GM13977 (cell line): ENCODE results near the gene GMPR2.
"Not testable (repeated sequence)": the region's sequence is repeated elsewhere in the genome, so short reads cannot be mapped to it uniquely, and the experiment has no call there.

Experiments
- DNase-seq: peaks from one replicate; pipeline ENCODE4 v3.0.0; 2012; ENCODE audit warnings: low spot score
- in situ Hi-C: fragments of 300-500 bp; cut with MboI; formaldehyde crosslinking; loops from one replicate; pipeline ENCODE4 v1.12.0; 2022; ENCODE audit warnings: low sequenced_read_pairs, low pct_unique_long_range_greater_than_20kb, mixed read lengths, inconsistent platforms; ENCODE audit not compliant: unreplicated experiment
- TF ChIP-seq, protein P1 (sequence below): IDR thresholded peaks from 2 replicates; pipeline ENCODE4 v1.5.1; 2012; ENCODE audit warnings: mild to moderate bottlenecking, control low read depth; ENCODE audit not compliant: insufficient read depth; ENCODE audit errors: extremely low read depth, missing control alignments

The GMPR2 gene

DNA sequence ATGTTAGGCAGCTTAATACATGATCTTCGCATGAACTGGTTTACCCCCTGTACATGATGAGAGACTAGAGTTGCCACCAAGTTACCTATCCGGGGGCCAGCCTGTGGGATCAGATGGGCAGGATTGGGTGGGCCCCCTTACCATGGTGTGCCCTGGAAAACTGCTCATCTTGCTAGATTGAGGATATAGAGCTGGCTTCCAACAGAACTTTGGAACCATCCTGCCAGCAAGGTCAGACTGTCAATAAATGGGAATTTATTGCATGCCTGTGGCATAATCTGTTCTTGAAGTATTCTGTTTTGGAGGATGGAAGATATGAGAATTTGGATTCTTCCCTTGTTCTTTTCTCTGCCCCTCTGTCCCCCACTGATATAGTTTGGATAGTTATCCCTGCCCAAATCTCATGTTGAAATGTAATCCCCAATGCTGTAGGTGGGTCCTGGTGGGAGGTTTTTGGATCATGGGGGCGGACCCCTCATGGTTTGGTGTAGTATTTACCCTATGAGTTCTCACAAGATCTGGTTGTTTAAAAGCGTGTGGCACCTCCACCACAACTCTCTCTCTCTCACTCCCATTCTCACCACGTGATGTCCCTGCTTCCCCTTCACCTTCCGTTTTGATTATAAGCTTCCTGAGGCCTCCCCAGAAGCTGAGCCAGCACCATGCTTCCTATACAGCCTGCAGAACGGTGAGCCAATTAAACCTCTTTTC lies 33.8 kb upstream of the GMPR2 start:
- in situ Hi-C loops, result no loop called here
- TF ChIP-seq, protein P1, sequence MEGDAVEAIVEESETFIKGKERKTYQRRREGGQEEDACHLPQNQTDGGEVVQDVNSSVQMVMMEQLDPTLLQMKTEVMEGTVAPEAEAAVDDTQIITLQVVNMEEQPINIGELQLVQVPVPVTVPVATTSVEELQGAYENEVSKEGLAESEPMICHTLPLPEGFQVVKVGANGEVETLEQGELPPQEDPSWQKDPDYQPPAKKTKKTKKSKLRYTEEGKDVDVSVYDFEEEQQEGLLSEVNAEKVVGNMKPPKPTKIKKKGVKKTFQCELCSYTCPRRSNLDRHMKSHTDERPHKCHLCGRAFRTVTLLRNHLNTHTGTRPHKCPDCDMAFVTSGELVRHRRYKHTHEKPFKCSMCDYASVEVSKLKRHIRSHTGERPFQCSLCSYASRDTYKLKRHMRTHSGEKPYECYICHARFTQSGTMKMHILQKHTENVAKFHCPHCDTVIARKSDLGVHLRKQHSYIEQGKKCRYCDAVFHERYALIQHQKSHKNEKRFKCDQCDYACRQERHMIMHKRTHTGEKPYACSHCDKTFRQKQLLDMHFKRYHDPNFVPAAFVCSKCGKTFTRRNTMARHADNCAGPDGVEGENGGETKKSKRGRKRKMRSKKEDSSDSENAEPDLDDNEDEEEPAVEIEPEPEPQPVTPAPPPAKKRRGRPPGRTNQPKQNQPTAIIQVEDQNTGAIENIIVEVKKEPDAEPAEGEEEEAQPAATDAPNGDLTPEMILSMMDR, result no peak
- no peak for DNase-seq

DNA sequence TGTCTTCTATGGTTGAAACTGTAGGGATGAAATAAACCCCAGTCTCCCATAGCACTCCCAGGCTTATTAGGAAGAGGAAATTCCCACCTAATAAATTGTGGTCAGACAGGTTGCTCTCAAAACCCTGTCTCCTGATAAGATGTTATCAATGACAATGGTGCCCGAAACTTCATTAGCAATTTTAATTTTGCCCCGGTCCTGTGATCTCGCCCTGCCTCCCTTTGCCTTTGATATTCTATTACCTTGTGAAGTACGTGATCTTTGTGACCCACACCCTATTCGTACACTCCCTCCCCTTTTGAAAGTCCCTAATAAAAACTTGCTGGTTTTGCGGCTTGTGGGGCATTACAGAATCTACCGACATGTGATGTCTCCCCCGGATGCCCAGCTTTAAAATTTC lies 30.2 kb upstream of the GMPR2 start:
- in situ Hi-C loops, DNase-seq: not testable (repeated sequence)

DNA sequence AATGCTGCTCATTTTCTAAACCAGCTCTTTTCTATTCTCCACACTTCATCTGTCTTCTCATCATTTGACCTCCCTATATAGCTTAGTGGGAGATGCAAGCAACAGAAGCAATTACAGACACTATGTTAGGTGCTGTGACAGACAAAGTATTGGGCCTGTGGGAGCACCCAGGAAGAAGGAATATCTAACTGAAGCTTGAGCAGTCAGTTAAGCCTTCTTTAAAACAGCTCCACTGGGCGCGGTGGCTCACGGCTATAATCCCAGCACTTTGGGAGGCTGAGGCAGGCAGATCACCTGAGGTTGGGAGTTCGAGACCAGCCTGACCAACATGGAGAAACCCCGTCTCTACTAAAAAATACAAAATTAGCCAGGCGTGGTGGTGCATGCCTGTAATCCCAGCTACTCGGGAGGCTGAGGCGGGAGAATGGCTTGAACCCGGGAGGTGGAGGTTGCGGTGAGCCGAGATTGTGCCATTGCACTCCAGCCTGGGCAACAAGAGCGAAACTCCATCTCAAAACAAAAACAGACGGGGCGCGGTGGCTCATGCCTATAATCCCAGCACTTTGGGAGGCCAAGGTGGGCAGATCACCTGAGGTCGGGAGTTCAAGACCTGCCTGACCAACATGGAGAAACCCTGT lies 29.4 kb upstream of the GMPR2 start:
- DNase-seq, in situ Hi-C loops: not testable (repeated sequence)

DNA sequence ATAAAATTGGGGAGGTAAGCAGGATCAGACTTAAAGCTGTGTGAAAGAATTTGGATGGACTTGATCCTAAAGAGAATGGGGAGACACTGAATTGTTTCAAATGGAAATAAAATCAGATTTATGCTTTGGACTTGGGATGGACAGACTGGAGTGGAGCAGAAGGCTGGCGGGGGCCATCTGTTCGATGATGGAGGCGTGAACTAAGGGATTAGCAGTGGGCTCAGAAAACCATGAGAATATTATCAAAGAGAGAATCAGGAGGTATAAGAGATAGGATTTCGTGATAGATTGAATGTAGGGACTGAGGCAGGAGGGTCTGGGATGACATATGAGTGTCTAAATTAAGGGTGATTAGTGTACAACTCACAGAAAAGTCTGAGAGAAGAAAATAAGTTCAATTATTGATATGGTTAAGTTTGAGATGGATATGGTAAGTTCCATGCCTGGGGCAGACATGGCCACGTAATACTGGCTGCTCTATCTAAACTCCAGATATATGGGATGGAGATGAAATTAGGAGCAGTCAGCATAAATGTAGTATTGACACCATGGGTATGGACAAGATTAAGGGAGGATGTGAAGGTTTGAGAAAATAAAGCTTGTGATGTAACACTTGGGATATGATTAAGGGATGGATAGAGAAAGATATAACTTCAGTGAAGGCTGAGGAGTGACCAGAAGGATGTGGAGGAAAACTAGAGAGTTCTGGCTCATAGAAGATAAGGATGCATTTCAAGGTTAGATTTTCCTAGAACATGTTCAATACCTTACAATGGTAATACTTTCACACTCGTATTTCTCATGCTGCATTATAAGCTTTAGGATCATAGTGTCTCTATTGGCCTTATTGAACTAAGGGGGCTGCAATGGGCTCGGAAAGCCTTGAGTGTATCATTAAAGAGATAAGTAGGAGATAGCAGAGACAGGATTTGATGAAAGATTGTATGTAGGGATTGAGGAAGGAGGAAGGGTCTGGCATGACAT lies 28.3 kb upstream of the GMPR2 start:
- TF ChIP-seq, protein P1, result no peak
- DNase-seq, result no peak
- in situ Hi-C loops, result no loop called here

DNA sequence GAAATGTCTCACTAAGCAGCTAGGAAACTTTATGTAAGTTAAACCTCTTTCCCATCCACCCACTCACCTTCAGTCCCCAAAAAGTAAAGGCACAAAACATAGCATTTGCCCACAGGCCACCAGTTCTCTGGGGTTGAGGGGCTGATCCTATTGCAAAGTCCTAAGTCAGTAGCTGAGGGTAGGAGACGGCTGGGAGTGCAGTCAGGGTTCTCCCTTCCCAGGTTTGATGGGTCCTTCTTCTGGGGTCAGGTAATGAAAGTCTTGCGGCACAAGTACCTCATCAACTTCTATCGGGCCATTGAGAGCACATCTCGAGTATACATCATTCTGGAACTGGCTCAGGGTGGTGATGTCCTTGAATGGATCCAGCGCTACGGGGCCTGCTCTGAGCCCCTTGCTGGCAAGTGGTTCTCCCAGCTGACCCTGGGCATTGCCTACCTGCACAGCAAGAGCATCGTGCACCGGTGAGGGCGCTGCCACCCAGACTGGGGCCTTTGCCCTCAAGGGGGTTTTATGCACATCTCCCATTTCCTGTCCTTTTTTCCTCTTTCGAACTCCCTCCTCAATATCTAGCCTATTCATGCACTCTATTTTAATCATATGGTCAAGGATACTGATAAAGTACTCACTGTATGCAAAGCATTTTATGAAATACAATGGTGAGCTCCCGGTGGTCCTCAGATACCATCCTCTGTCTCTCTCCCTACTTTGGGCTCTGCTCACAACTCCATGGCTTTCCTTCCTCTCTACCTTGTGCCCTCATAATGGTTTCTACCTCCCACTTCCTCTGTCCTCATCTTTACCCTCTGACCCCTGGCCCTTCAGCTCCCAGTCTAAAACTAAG lies 26.2 kb upstream of the GMPR2 start:
- TF ChIP-seq, protein P1, result no peak
- in situ Hi-C loops, result no loop called here
- no peak for DNase-seq

DNA sequence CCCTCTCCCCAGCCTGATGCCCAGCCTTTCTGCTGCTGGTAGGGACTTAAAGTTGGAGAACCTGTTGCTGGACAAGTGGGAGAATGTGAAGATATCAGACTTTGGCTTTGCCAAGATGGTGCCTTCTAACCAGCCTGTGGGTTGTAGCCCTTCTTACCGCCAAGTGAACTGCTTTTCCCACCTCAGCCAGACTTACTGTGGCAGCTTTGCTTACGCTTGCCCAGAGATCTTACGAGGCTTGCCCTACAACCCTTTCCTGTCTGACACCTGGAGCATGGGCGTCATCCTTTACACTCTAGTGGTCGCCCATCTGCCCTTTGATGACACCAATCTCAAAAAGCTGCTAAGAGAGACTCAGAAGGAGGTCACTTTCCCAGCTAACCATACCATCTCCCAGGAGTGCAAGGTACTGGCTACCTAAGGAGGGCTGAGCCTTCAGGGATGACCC lies 25.6 kb upstream of the GMPR2 start:
- in situ Hi-C loops, result no loop called here
- DNase-seq, result no peak
- TF ChIP-seq, protein P1, result no peak

DNA sequence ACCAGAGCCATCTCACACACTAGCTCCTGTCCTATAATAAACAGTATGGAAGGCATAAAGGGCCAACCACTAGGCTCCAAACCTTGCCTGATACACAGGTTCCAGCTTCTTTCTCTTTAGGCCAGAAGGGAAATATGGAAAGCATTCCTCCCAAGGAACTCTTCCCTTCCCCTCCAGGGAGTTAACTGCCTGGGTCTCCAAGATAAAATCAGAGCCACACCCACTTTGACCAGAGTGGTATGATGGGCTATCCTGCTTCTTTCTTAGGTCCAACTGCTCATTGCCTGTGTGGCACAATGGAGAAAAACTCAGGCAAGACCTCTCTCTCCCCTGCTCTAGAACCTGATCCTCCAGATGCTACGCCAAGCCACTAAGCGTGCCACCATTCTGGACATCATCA lies 25.1 kb upstream of the GMPR2 start:
- in situ Hi-C loops, result no loop called here
- DNase-seq, result no peak
- TF ChIP-seq, protein P1, result no peak
